ENCODE data around the gene PMM1.

The PMM1 gene

GRCh38 chr22:41579297-41579996 is 10.2 kb downstream of the PMM1 start:
- Histone ChIP-seq H3K36me3 (ENCODE audit: control insufficient read depth, low read length) (no peaks in the 10 kb centered on the region), H3K27ac (ENCODE audit: low read depth, low read length) (no peak overlapping the region)

DNA sequence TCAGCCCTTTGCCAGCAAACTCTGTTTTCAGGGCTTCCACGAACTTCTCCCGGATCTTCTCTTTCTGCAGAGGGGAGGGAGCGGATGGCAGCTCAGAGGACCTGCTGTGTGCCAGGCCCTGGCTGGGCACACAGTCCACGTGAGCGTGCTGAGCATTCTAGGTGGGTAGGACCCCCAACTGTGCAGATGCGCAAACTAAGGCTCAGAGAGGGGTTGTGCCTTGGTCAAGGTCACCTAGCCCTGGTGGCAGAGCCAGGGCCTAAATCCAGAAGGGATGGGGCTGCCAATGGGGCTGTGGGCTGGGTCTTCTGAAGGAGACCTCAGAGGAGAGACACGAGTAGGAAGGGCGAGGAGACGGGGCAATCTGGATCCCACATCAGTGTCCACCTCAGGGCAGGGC is 10.8 kb downstream of the PMM1 start:
- Histone ChIP-seq H4K20me1 (ENCODE audit: control insufficient read depth, insufficient read depth, low read depth, low read length) (no peaks in the 10 kb centered on the region), H3K4me3 (ENCODE audit: low read length) (no peak overlapping the region), H3K27ac (ENCODE audit: low read depth, low read length) (no peak overlapping the region), H3K9me2 (replicated peaks; ENCODE audit: control insufficient read depth, low read length) (no peaks in the 10 kb centered on the region), H3K79me2 (ENCODE audit: control insufficient read depth, low read length) (no peaks in the 10 kb centered on the region), H3K9me3 (ENCODE audit: control insufficient read depth, insufficient read depth, low read length) (no peaks in the 10 kb centered on the region), H3K27me3 (ENCODE audit: control insufficient read depth, low read length) (no peaks in the 10 kb centered on the region), H3F3A (ENCODE audit: control insufficient read depth, insufficient read depth) (no peaks in the 10 kb centered on the region), H3K4me2 (ENCODE audit: low read length) (no peak overlapping the region), H3K36me3 (ENCODE audit: control insufficient read depth, low read length) (no peaks in the 10 kb centered on the region), H3K4me1 (ENCODE audit: control insufficient read depth, low read length) (no peaks in the 10 kb centered on the region)
- TF ChIP-seq EZH2phosphoT487 (IDR thresholded peaks at IDR 0.05; ENCODE audit: borderline replicate concordance, low read length) = no peak
- TF ChIP-seq, protein P1, sequence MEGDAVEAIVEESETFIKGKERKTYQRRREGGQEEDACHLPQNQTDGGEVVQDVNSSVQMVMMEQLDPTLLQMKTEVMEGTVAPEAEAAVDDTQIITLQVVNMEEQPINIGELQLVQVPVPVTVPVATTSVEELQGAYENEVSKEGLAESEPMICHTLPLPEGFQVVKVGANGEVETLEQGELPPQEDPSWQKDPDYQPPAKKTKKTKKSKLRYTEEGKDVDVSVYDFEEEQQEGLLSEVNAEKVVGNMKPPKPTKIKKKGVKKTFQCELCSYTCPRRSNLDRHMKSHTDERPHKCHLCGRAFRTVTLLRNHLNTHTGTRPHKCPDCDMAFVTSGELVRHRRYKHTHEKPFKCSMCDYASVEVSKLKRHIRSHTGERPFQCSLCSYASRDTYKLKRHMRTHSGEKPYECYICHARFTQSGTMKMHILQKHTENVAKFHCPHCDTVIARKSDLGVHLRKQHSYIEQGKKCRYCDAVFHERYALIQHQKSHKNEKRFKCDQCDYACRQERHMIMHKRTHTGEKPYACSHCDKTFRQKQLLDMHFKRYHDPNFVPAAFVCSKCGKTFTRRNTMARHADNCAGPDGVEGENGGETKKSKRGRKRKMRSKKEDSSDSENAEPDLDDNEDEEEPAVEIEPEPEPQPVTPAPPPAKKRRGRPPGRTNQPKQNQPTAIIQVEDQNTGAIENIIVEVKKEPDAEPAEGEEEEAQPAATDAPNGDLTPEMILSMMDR (IDR thresholded peaks at IDR 0.05; ENCODE audit: low read depth, low read length, poor library complexity, severe bottlenecking) = no peak

More at GRCh38 chr22:41579297-41579996, 10.2 kb downstream of the PMM1 start:
- no peaks in the 10 kb centered on the region for H3K79me2 ChIP-seq (ENCODE audit: control insufficient read depth, low read length)
- TF ChIP-seq EZH2phosphoT487 (IDR thresholded peaks at IDR 0.05; ENCODE audit: borderline replicate concordance, low read length) = no peak
- TF ChIP-seq, protein P1 (IDR thresholded peaks at IDR 0.05; ENCODE audit: low read depth, low read length, poor library complexity, severe bottlenecking) = no peak
- H3K9me2 ChIP-seq (replicated peaks; ENCODE audit: control insufficient read depth, low read length) = no peaks in the 10 kb centered on the region
- H3K4me2 ChIP-seq (ENCODE audit: low read length) = no peak overlapping the region
- H3K9me3 ChIP-seq (ENCODE audit: control insufficient read depth, insufficient read depth, low read length) = no peaks in the 10 kb centered on the region
- H3K4me3 ChIP-seq (ENCODE audit: low read length) = no peak overlapping the region
- no peaks in the 10 kb centered on the region for H4K20me1 ChIP-seq (ENCODE audit: control insufficient read depth, insufficient read depth, low read depth, low read length)
- no peaks in the 10 kb centered on the region for H3K27me3 ChIP-seq (ENCODE audit: control insufficient read depth, low read length)
- H3F3A ChIP-seq (ENCODE audit: control insufficient read depth, insufficient read depth) = no peaks in the 10 kb centered on the region
- H3K4me1 ChIP-seq (ENCODE audit: control insufficient read depth, low read length) = no peaks in the 10 kb centered on the region

DNA sequence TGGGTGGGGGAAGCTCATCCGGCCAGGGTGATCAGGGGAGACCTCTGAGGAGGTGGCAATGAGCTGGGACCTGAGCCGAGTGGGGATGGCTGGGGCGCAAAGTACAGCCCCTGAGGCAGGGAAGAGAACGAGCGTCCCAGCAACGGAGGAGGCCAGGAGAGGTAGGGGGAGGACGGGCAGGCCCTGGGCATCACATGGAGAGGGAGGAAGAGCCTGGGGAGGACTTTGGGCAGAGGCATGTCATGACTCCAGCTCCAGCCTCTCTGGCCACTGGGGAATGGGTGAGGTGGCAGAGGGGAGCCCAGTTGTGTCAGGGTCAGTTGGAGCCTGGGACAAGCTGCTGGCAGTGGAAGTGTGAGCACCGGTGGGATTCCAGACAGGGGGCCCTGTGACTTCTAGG is 11.5 kb downstream of the PMM1 start:
- Histone ChIP-seq H3K9me3 (ENCODE audit: control insufficient read depth, insufficient read depth, low read length) (no peaks in the 10 kb centered on the region), H3K4me3 (ENCODE audit: low read length) (no peak overlapping the region), H3K79me2 (ENCODE audit: control insufficient read depth, low read length) (no peaks in the 10 kb centered on the region), H4K20me1 (ENCODE audit: control insufficient read depth, insufficient read depth, low read depth, low read length) (no peaks in the 10 kb centered on the region), H3K4me2 (ENCODE audit: low read length) (no peak overlapping the region), H3K4me1 (ENCODE audit: control insufficient read depth, low read length) (no peaks in the 10 kb centered on the region), H3K27me3 (ENCODE audit: control insufficient read depth, low read length) (no peaks in the 10 kb centered on the region), H3F3A (ENCODE audit: control insufficient read depth, insufficient read depth) (no peaks in the 10 kb centered on the region), H3K9me2 (replicated peaks; ENCODE audit: control insufficient read depth, low read length) (no peaks in the 10 kb centered on the region), H3K36me3 (ENCODE audit: control insufficient read depth, low read length) (no peaks in the 10 kb centered on the region), H3K27ac (ENCODE audit: low read depth, low read length) (no peak overlapping the region)
- TF ChIP-seq, protein P1 (IDR thresholded peaks at IDR 0.05; ENCODE audit: low read depth, low read length, poor library complexity, severe bottlenecking) = no peak
- no peak for TF ChIP-seq EZH2phosphoT487 (IDR thresholded peaks at IDR 0.05; ENCODE audit: borderline replicate concordance, low read length)
